Body of pancreas (tissue), 4 donors: ENCODE measurements around the gene BMPR1B.

ENCODE experiments used
- CTCF ChIP-seq, 7 experiments: fragments of 450-650 bp in 4 of 7; fragments of 200-600 bp in 3 of 7; sonication (generic) in 3 of 7; IDR thresholded peaks; one replicate each; pipeline ENCODE4 v1.5.1; 2016 to 2019; ENCODE audit warnings: antibody characterized with exemption in 7 of 7
- POLR2A ChIP-seq, 3 donors: fragments of 450-650 bp; IDR thresholded peaks; one replicate each; pipeline ENCODE4 v1.6.1; 2016; ENCODE audit warnings: antibody characterized with exemption in 3 of 3, mild to moderate bottlenecking in 2 of 3

GRCh38 chr4:94802091-94802490 lies 44.3 kb downstream of the BMPR1B start:
- TF ChIP-seq CTCF (IDR thresholded peaks at IDR 0.05): no peak
- TF ChIP-seq POLR2A (IDR thresholded peaks at IDR 0.05): no peak
